Right renal pelvis (tissue), 4 donors: Measurements from ENCODE around the gene B3GALT4. TPM values are rescaled to one million over a fixed set of nuclear protein-coding genes. Genes with fewer than 3 reads are reported as not detected.
A peak's percentile ranks its signal among the peaks of the same experiment; 100 is the strongest.

Experiments used
- DNase-seq, 4 donors: peaks; one replicate each; pipeline ENCODE4 v3.0.0-alpha.2; 2013; ENCODE audit warnings: low read depth in 4 of 4, low spot score in 3 of 4, missing footprints in 1 of 4
- polyA plus RNA-seq, 4 donors: library from polyadenylated mRNA; unstranded; fragments of 120-200 nt; gene quantifications; one replicate each; pipeline ENCODE4 v1.2.1, GENCODE V29; 2013; ENCODE audit not compliant: insufficient read length in 4 of 4

The B3GALT4 gene
- polyA plus RNA-seq, 4 donors: 4.2 to 5.8 (median 4.6) TPM

DNA sequence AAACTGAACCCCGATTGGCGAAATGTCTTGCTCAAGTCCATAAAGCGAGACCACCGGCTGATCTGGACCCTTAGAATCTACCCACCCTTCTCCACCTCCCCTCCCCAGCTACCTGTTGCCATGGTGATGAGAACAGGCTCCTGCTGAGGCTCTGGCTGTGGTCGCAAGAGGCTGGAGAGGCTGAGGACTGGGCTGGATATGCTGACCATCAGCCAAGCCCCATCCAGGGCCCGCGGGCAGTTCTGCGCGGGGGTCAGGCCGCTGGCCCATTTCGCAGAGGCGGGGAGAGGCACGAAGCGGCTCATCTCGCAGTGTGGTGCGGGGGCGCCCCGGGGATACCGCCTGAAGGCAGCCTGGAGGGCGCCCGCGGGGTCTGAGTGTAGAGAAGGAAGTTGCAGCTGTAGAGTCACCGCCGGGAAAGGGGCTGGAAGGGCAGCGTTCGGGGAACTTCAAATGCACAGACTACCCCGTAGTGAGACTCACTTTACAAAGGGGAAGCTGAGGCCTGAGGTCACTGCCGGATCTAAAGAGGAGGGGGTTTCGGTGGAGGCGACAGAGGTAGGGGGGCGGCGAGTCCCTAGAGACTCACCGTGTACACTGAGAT, 36.3 kb downstream of the B3GALT4 start:
- no peak for DNase-seq

DNA sequence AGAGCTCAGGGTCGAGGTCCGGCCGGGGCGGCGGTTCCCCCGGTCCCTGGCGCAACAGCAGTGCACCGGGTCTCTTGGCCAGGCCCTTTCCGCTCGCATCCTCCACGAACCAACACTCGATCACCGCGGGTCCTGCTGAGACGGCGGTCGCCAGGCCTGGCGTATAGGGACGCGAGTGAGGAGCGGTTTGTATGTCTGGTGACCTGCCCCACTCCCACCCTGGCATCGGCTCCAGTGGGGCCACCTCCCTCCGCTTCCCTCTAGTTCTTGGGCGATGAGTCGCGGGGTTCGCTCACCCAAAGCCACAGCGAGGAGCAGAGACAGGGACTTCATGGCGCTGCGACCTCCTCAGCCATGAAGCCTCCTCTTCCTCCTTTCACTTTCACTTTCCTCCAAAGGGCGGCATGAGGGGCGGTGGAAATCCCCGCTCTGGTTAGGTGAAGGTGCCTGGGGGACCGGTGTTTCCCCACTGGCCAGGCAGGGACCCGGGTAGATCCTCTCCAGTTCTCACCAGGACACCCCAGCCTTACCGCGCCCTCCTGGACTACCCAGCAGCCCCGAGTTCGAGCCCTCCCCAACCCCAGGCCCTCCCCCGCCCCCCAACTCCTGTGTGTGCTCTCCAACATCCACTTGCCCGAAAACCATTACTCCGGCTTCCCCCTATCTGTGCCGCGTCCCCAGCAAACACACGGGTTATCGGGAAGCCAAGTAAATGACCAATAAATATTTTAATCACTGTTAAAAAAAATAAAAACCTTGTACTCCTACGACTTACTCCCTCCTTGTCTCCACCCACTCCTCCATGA, 37.0 kb downstream of the B3GALT4 start, which contains the start of gene TAPBP:
TSS of gene TAPBP (minus strand) at position 370 of the 806 bp plus-strand sequence. CDS start at position 333, 37 bp downstream.
- peak in 1 of 4 donors; percentile 70 for DNase-seq

DNA sequence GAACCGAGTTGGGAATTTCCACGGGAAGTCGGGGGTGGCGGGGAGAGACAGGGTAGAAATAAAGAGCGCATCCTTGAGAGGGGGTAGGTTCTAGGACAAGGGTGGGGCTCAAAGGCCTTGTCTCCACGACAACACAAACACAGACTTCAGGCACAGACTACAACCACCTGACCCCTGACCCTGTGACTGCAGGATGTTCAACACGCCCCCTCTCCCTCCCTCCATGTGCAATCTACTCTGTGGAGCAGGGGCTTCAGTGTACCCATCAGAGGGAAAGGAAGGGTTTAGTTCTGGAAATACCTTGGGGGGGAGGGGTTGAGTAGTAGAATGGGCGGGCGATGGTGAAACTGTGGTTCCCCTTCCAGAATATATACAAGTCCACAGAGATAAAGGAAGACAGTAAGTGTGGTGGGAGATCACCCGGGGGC, 37.6 kb downstream of the B3GALT4 start:
- peak in 1 of 4 donors; percentile 45 for DNase-seq

DNA sequence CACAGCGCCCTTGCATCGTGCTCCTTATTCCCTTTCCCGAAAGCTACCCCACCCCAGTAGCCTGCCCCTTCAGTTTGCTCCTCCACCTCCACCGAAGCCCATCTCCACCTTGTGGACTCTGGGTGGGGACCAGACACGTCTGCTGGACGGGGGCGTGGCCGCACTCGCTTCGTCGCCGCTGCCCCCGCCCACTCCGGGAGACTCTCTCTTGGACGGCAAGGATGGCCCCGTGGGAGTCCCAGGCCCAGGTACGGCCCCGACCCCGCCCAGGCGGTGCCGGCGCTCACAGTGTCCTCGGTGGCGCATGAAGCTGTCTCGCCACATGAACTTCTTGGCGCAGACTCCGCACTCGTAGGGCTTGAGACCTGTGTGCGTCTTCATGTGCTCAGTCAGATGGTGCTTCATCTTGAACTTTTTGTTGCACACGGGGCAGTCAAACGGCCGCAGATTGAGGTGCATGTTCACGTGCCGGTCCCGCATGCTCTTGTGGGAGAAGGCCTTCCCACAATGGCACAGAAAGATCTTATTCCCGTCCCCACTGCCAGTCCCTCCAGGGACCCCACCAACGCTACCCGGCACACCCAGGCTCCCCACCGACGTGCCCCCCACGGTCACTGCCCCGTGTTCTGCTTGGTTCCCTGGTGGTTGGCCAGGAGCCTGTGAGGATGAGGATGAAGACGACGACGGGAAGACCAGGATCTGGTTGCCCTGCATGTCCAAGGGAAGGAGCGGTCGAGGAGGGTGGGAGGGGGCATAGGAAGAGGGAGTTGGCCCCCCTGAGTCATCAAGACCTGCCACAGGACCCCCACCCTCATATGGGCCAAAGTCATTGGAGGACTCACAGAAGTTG, 38.2 kb downstream of the B3GALT4 start:
- DNase-seq: no peak

DNA sequence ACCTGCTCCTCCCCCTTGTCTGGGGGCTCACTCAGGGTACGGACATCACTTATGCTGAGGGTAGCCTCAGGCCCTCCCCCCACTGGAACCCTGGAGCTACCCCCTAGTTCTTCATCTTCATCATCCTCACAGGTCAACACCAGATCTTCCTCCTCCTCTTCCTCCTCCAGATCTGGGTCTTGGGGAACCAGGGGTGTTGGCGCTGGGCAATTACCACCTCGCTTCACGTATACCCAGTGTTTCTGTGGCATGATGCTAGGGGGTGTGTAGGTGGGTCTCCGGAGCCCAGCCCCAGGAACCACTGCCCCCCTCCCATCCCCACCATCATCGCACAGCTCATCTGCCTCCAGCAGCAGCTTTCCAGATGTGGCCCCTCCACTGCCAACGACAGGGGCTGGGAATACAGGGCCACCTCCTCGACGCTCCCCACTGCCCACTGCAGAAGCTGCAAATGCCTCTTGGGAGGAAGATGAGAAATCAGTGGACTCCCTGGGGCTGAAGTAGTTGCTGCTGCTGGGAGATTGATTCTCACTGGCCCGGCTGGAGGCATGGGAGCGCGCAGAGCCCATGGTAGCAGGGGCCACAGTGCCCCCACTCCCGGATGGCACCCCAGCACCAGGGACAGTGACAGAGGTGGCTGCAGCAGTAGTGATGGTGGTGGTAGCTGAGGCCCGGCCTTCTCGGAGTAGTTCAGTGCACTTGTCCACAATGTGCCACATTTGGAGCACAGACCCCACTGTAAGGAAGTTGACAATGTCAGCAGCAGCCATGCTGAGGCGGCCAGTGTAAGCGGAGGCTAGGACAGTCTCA, 39.1 kb downstream of the B3GALT4 start:
- DNase-seq: no peak

DNA sequence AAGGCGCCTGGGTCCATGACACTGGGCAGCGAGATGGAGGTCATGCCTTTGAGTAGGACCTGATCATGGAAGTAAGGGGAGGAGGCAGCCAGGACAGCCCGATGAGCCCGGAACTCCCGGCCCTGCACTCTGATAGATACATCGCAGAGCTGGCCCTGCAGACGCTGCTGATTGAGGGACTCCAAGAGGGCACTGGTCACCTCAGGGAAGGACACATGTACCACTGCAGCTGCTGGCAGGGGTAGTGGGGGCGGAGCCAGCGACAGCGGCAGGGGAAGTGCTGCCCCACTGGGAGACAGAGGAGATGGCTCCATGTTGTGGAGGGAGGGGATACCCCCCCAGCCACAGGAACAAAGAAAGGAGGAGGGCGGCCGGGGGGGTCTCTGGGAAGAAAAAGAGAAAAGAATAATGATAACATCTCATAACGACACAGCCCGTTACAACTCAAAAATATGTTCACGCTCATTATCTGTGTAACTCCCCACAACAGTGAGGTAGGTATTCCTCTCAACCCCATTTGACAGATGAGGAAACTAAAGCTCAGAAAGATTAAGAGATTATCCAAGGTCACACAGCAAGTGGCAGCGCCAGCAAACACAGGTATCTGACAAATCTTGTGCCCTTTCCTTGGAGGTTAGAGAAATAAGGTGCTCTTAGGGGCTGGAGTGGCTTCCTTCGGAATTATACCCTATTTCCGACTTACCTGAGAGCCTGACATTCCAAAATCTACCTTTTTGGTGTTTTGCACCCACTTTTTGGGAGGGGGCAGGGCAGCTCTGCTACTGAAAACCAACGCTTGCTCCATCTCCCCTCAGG, 39.9 kb downstream of the B3GALT4 start:
- no peak for DNase-seq

DNA sequence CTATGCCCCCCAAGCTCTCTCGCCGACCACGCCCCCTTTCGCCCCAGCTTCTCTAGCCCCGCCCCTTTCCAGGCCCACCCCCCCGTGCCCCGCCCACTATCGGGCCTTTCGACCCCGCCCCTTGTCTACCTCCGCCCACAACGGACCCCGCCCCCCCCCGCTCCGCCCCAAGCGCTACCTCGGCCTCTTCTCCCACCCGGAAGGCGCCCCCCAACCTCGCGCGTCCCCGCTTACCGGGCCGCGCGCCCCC, 40.4 kb downstream of the B3GALT4 start:
- DNase-seq: no peak

DNA sequence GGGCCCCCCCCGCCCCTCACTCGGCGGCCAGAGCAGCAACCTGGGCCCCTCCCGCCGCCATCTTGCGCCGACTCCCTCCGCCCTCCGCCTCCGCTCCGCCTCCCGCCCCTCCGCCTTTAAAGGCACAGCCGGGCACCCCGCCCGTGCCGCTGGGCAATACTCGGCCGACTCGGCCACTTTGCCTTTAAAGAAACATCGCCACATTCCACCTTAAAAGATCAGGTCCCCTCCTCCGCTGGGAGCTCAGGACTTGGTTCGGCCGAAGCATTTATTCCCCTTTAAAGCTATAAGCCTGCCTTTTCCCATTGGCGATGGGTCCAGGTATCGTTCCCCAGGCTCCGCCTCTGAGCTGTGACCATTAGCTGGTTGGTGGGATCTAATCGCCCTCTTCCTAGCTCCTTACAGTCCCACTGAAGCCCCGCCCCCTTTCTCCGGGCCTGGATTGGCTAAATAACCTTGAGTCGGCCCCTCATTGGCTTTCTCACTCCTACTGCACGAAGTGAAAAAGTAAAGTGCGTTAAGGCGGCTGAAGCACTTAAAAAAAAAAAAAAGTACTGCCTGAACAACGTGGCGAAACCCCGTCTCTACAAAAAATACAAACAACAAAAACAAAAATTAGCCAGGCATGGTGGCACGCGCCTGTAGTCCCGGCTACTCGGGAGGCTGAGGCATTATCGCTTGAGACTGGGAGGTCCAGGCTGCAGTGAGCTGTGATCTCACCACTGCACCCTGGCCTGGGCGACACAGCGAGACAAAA, 40.9 kb downstream of the B3GALT4 start, which contains the start of gene ZBTB22:
TSS of gene ZBTB22 (minus strand) at position 76 of the 757 bp plus-strand sequence. CDS start 828 bp downstream, outside the sequence.
- DNase-seq: peak; percentile 98 to 100 (median 99)

DNA sequence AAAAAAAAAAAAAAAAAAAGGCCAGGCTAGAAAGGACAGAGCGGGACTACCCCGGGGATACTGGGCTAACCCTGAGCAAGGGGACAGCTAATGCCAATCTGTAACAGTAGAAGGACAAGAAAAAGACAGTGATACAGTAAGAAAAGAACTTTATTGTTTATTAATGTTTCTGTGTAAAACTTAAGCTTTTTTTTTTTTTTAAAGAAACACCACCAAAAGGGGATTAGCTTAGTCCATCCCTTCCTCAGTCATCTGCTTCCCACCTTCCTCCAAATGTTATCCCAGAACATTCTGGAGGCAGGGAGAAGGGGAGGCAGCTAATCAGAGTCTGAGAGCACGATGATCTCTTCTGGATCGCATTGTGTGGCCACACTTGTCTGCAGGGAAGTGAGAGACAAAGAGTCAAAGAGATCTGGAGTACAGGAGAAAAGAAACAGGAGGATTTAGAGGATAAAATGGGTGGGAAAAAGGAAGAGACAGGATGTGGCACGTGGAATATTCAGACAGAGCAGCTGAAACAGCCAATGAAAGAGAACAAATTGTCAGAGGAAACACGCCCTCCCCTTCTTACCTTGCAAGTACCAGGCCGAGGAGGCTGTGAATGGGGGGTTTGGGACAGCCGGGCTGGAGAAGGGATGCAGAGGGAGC, 41.6 kb downstream of the B3GALT4 start:
- DNase-seq: no peak

DNA sequence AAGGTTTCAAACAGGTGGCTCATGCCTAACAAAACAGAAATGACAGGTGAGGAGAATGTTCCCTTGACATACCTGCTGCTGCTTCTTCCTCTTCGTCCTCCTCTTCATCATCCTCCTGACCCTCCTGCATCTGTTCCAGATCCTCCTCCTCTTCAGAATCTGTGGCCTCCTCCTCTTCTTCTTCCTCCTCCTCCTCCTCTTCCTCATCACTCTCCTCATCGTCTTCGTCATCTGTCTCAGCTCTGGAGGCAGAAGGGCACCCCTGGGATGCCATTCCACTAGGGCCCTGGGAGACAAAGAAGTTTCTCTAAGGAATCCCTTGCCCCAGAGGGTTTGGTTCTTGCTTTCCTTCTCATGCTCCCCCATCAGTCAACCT, 43.0 kb downstream of the B3GALT4 start:
- DNase-seq: no peak

DNA sequence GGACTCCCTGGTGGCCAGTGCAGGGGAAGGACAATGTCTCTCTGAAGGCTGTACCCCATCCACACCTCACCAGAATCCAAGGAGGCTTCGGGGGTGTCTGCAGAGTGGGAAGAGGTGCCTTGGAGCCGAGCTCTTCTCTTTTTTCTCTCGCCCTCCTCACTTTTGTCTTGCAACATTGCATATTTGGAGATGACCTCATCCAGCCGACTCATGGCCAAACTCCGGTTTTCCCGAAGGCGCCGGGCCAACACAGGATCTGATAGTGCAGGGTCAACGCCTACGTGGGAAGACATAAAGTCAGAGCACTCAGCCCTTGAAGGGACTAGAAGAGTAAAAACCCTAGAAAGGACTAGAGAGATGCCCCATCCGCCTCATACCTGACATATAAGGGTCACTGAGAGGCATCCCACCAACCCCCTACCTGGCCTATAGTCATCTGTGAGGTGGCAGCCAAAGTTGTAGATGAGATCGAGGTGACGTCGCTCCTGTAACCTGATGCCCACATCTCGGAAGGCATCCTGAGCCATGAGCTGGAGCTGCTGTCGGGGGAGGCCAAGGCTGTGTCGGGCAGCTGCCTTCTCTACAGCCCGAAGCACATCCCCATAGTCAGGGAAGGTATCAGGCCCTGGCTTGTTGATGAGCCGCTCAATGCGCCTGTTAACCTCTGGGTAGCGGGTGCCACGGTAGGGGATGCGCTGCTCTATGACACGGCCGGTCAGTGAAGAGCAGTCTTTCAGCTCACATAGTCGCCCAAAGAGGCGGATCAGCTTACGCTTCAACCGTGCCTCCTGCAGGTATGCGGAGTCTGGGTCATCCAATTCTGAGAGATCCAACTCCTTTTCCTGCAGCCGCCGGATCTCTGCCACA, 43.6 kb downstream of the B3GALT4 start:
- DNase-seq: no peak

DNA sequence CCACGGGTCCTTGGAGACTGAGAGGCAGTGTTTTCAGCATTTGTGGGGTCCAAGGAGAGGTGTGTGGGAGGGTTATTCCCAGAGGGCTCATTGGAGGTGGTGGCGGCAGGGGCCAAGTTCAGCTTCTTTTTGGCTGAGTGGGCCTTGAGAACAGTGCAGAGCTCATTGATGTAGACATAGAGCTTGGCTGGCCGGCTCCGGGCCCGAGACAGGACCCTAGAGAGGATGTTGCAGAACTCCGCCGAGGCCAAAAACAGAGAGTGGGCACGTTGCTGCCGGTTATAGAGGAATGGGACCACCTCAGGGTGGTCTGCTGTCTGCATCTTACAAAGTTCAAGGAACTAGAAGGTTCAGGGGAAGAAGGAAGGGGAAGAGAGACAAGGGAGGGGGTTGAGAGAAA, 44.3 kb downstream of the B3GALT4 start:
- no peak for DNase-seq

DNA sequence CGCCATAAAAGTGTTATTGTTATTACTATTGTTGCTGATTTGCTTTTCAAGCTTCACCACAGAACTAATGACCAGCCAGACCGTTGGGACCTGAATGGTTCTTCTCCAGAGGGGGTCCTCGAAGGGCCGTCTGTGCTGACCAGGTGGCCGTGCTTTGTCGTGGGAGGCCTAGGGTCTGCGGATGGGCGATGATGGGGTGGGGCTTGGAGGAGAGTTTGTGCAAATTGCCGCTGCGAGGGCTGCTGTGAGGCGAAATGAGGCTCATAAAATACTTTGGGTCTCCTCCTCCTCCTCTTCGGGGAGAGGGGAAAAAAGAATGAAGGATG, 46.7 kb downstream of the B3GALT4 start:
- DNase-seq: no peak

DNA sequence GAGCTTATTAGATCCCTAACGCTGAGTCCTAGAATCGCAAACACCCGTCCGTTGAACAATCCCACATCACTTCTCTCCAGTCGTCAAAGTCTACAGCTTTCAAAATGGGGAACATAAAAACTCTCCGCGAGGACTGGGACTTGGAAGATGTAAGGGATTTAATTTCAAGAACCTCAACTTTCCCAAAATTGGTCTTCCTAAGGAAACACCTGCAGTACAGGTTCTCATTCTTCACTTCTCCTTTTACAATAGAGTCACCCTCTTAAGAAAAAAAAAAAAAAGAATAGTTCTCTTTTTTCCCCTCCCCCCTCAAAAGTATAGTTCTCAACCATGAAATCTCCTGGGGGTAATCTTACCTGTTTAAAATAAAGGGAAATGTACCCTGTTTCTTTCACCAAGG, 47.2 kb downstream of the B3GALT4 start:
- no peak for DNase-seq
